ENCODE data around the gene MAG. TPM values are rescaled to one million over a fixed set of nuclear protein-coding genes. Genes with fewer than 3 reads are reported as not detected.
A peak's percentile ranks its signal among the peaks of the same experiment; 100 is the strongest.

MAG gene
- polyA plus RNA-seq, 3 donors, result not detected

GRCh38 chr19:35247526-35248309 is 44.2 kb upstream of the MAG start:
- H3K4me1 Mint-ChIP-seq, result peaks cover 31% of the 10 kb centered on the region
- H3K36me3 Mint-ChIP-seq, result peaks cover 9% of the 10 kb centered on the region in 2 donors
- Histone ChIP-seq H3K4me3 (replicated peaks in 1 of 3; ENCODE audit: low read depth in 2 of 3, low read length in 3 of 3) (peak overlapping the region in 1 of 3 experiments; percentile 42), H3K4me2 (replicated peaks; ENCODE audit: extremely low read depth, low read length, poor library complexity, severe bottlenecking) (peak overlapping the region; percentile 33), H3K36me3 (replicated peaks in 1 of 2; ENCODE audit: control insufficient read depth in 1 of 2, insufficient read depth in 2 of 2, low read length in 2 of 2) (no peaks in the 10 kb centered on the region), H4K20me1 (ENCODE audit: insufficient read depth, low read length) (no peaks in the 10 kb centered on the region), H3K9me3 (replicated peaks in 1 of 2; ENCODE audit: control insufficient read depth in 1 of 2, insufficient read depth in 1 of 2, low read length in 2 of 2) (peaks cover 0 to 20% of the 10 kb centered on the region in 2 donors), H3K9ac (ENCODE audit: insufficient read depth, low read length, poor library complexity, severe bottlenecking) (no peak overlapping the region), H3K27ac (ENCODE audit: low read depth in 1 of 2, low read length in 2 of 2) (no peak overlapping the region), H2AFZ (ENCODE audit: insufficient read depth, low read depth, low read length, poor library complexity, severe bottlenecking) (no peak overlapping the region), H3K4me1 (ENCODE audit: control insufficient read depth in 1 of 2, insufficient read depth in 2 of 2, low read length in 2 of 2) (peaks cover 29 to 31% of the 10 kb centered on the region in 2 donors), H3K27me3 (ENCODE audit: control insufficient read depth in 2 of 2, insufficient read depth in 2 of 2, low read length in 2 of 2) (peaks cover 21 to 45% of the 10 kb centered on the region in 2 donors), H3K79me2 (ENCODE audit: insufficient read depth, low read length) (no peaks in the 10 kb centered on the region)
- WGBS (ENCODE audit: insufficient coverage), result 8% methylated on average over 40 of the region's 42 CpGs
- peak overlapping the region in 2 of 7 donors; percentile 60 to 62 for H3K27ac Mint-ChIP-seq
- peaks cover 6 to 28% (median 21%) of the 10 kb centered on the region in 7 donors for H3K9me3 Mint-ChIP-seq
- H3K4me3 Mint-ChIP-seq, result peak overlapping the region; percentile 62 to 89
- peaks cover 47 to 57% (median 48%) of the 10 kb centered on the region in 3 donors for H3K27me3 Mint-ChIP-seq (ENCODE audit: low read depth in 3 of 3)
- no peak for DNase-seq
- intact Hi-C loops (cut with micrococcal nuclease), result no loop called here
- TF ChIP-seq CTCF (IDR thresholded peaks at IDR 0.05), result peak; percentile 47

- Mint-ChIP-seq H3K36me3 (peaks cover 9% of the 10 kb centered on the region in 2 donors), H3K4me1 (peaks cover 31% of the 10 kb centered on the region), H3K4me3 (peak within 1 kb of the TSS; percentile 65 to 89), H3K27ac (peak within 1 kb of the TSS in 1 of 7 donors; percentile 54), H3K27me3 (ENCODE audit: low read depth in 3 of 3) (peaks cover 47 to 57% (median 48%) of the 10 kb centered on the region in 3 donors), H3K9me3 (peaks cover 6 to 28% (median 21%) of the 10 kb centered on the region in 7 donors)
- Histone ChIP-seq H3K9me3 (replicated peaks in 1 of 2; ENCODE audit: control insufficient read depth in 1 of 2, insufficient read depth in 1 of 2, low read length in 2 of 2) (peaks cover 0 to 20% of the 10 kb centered on the region in 2 donors), H3K79me2 (ENCODE audit: insufficient read depth, low read length) (no peaks in the 10 kb centered on the region), H4K20me1 (ENCODE audit: insufficient read depth, low read length) (no peaks in the 10 kb centered on the region), H3K27me3 (ENCODE audit: control insufficient read depth in 2 of 2, insufficient read depth in 2 of 2, low read length in 2 of 2) (peaks cover 21 to 45% of the 10 kb centered on the region in 2 donors), H3K36me3 (replicated peaks in 1 of 2; ENCODE audit: control insufficient read depth in 1 of 2, insufficient read depth in 2 of 2, low read length in 2 of 2) (no peaks in the 10 kb centered on the region), H3K27ac (ENCODE audit: low read depth in 1 of 2, low read length in 2 of 2) (no peak within 1 kb of the TSS), H3K9ac (ENCODE audit: insufficient read depth, low read length, poor library complexity, severe bottlenecking) (no peak within 1 kb of the TSS), H3K4me1 (ENCODE audit: control insufficient read depth in 1 of 2, insufficient read depth in 2 of 2, low read length in 2 of 2) (peaks cover 29 to 31% of the 10 kb centered on the region in 2 donors), H3K4me3 (replicated peaks in 1 of 3; ENCODE audit: low read depth in 2 of 3, low read length in 3 of 3) (peak within 1 kb of the TSS in 1 of 3 experiments; percentile 42), H2AFZ (ENCODE audit: insufficient read depth, low read depth, low read length, poor library complexity, severe bottlenecking) (no peak within 1 kb of the TSS), H3K4me2 (replicated peaks; ENCODE audit: extremely low read depth, low read length, poor library complexity, severe bottlenecking) (peak within 1 kb of the TSS; percentile 47)
- DNase-seq, result no peak
- intact Hi-C loops (cut with micrococcal nuclease), result no loop called here
- under 1% methylated on average over 64 of the region's 69 CpGs for WGBS (ENCODE audit: insufficient coverage)
- no peak for TF ChIP-seq CTCF (IDR thresholded peaks at IDR 0.05)
Observed at GRCh38 chr19:35248310-35249145, 43.4 kb upstream of the MAG start, which contains the start of gene LSR. TSS of gene LSR (plus strand) at chr19:35249002. CDS start at chr19:35249023, 21 bp downstream.

Measured in CD14-positive monocyte (primary cell).